HG03565 (cell line): ENCODE measurements around the gene PCBP1.
"Not testable (repeated sequence)": the region's sequence is repeated elsewhere in the genome, so short reads cannot be mapped to it uniquely, and the experiment has no call there.

Experiments
- ATAC-seq: cut with Tn5 transposase; IDR thresholded peaks from one replicate; pipeline ENCODE4 v1.9.1; 2021; ENCODE audit warnings: mild to moderate bottlenecking, moderate library complexity; ENCODE audit not compliant: unreplicated experiment

Gene PCBP1

DNA sequence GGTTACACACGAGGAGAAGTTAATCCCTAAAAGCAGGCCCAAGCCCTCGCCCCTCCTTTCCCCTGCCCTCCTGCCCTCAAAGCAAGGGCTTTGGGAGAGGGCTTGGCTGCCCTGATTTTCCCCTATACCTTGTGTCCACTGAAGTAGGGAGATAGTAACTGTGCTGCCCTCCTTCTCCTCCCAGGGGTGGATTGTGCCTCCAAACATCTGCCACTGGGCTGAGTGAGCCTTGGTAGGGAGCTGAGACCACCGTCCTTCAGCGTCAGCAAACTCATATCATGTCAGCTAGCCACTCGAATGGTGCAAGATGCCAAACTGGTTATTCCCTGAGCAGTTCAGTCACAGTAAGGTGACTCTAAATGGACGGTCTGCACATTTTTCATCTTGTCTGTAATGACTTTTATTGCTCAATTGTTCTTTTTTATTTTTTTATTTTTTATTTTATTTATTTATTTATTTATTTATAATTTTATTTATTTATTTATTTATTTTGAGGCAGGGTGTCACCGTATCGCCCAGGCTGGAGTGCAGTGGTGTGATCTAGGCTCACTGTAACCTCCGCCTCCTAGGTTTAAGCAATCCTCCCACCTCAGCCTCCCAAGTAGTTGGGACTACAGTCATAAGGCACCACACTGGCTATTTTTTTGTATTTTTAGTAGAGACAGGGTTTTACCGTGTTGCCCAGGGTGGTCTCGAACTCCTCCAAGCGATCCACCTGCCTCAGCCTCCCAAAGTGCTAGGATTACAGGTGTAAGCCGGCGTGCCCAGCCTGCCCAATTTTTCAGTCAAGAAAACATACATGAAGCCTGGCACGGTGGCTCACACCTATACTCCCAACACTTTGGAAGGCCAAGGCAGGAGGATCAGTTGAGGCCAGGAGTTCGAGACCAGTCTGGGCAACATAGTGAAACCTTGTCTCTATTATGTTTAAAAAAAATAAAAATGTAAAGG lies 8.7 kb downstream of the PCBP1 start:
- ATAC-seq = no peak

GRCh38 chr2:70098032-70098431 lies 10.8 kb downstream of the PCBP1 start:
- no peak for ATAC-seq

DNA sequence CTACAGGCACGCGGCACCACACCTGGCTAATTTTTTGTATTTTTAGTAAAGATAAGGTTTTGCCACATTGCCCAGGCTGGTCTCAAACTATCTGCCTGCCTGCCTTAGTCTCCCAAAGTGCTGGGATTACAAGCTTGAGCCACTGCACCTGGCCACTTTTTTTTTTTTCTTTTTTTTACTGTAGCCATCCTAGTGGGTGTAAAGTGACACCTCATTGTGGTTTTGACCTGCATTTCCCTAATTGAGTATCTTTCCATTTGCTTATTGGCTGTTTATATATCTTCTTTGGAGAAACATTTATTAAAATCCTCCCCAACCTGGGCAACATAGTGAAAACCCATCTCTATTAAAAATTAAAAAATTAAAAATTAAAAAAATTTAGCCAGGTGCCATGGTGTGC lies 12.0 kb downstream of the PCBP1 start:
- no peak for ATAC-seq

GRCh38 chr2:70101174-70101573 lies 13.9 kb downstream of the PCBP1 start:
- ATAC-seq = no peak

GRCh38 chr2:70101686-70102085 lies 14.4 kb downstream of the PCBP1 start:
- not testable (repeated sequence) for ATAC-seq

GRCh38 chr2:70102323-70102905 lies 15.1 kb downstream of the PCBP1 start:
- not testable (repeated sequence) for ATAC-seq

GRCh38 chr2:70103531-70104061 lies 16.3 kb downstream of the PCBP1 start:
- no peak for ATAC-seq

- no peak for ATAC-seq
These were observed 17.2 kb downstream of the PCBP1 start for GRCh38 chr2:70104231-70105111.

DNA sequence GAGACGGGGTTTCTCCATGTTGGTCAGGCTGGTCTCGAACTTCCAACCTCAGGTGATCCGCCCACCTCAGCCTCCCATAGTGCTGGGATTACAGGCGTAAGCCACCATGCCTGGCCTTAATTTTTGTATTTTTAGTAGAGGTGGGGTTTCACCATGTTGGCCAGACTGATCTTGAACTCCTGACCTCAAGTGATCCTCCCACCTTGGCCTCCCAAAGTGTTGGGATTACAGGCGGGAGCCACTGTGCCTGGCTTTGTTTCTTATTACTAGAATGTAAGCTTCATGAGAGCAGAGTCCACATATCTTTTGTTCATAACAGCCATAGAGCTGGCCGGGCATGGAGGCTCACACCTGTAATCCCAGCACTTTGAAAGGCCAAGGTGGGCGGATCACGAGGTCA lies 18.9 kb downstream of the PCBP1 start:
- ATAC-seq = not testable (repeated sequence)

DNA sequence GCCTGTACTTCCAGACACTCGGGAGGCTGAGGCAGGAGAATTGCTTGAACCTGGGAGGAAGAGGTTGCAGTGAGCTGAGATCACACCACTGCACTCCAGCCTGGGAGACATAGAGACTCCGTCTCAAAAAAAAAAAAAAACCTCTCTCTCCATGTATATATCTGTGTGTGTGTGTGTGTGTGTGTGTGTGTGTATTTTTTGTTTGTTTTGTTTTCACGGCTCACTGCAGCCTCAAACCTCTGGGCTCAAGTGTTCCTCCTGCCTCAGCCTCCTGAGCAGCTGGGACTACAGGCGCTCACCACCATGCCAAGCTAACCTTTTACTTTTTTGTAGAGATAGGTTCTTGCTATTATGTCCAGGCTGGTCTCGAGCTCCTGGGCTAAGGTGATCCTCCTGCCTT lies 23.1 kb downstream of the PCBP1 start:
- ATAC-seq = not testable (repeated sequence)

GRCh38 chr2:70111752-70112591 lies 24.7 kb downstream of the PCBP1 start:
- ATAC-seq = no peak

- no peak for ATAC-seq
These were observed 26.2 kb downstream of the PCBP1 start for GRCh38 chr2:70113359-70114070.

GRCh38 chr2:70115646-70116442 lies 28.6 kb downstream of the PCBP1 start:
- peak; percentile 29 for ATAC-seq

DNA sequence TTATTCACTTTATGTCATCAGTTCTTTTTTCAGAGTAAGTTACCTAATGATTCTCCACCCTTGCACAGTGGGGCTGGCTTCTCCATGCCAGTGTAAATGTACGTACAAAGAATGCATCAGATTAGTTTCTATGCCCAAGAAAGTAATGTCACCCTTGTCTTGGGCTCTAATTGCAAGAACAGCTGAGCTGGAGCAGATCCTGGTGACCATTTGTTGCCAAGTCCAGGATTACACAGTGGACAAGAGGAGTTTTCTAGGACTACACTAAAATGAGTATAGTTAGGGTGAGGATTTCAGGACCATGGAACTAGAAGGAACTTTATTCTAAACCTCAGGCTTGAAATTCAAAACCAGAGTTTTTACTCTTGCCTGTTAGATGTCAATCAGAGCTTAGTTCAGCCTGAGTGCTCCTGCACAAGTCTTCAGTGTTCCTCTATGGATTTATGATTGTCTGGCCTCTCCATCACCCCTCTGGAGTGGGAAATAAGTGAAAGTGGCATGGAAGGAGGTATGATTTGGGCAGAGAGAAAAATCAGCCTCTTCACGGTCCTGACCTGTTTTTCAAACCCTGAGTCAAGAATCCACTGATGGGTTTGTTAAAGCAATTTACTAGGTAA lies 29.8 kb downstream of the PCBP1 start:
- ATAC-seq = no peak

GRCh38 chr2:70118798-70119454 lies 31.6 kb downstream of the PCBP1 start:
- ATAC-seq = no peak

DNA sequence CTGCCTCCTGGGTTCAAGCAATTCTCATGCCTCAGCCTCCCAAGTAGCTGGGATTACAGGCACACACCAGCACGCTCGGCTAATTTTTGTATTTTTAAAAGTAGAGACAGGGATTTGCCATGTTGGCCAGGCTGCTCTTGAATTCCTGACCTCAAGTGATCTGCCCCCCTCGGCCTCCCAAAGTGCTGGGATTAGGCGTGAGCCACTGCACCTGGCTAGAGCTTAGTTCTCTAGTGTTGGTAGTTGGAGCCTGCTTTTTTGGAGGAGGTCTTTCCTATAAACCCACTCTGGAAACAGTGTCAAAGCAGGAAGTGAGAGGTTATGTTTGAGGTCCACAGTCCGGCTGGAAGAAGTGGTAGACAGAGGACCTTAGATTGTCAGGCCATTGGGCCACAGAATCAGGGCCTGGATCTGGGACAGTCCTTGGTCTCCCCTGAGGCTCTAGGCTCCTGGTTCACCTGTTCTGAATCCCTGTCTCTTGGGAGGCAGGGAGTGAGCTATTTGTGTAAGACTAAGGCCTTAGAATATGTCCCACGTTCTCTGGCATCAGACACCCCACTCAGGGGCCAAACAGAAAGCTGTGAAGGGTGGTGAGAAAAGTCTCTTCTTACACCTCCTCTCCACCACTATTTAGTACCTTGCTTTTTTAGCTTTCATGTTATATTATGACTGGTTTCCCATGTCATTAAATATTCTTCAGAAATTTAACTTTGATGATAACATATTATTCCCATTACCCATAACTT lies 34.5 kb downstream of the PCBP1 start:
- no peak for ATAC-seq

GRCh38 chr2:70122470-70122869 lies 35.2 kb downstream of the PCBP1 start:
- no peak for ATAC-seq
